Endothelial cell of umbilical vein (primary cell): Measurements from ENCODE around the gene GAB2. TPM values are rescaled to one million over a fixed set of nuclear protein-coding genes. Genes with fewer than 3 reads are reported as not detected.

Experiments used
- BruUV-seq: library from RNA; stranded (reverse); fragments of 400-500 nt; replicated peaks from 2 replicates; lab custom pipeline; 2021; lab: Mats Ljungman, UMichigan
- CTCF ChIA-PET: fragments of 300-600, 350-600 bp; sonication (Branson Sonifier 250); formaldehyde crosslinking; loops from one replicate; lab custom pipeline; 2021; ENCODE audit warnings: antibody characterized with exemption, inconsistent platforms; lab: Charles Lee
- POLR2A ChIA-PET: fragments of 300-600, 350-600 bp; sonication (Branson Sonifier 250); formaldehyde crosslinking; loops from one replicate; lab custom pipeline; 2021; ENCODE audit warnings: antibody characterized with exemption, inconsistent platforms; lab: Charles Lee
- DNase-seq: peaks from one replicate; pipeline ENCODE4 v3.0.0-alpha.2; 2011; ENCODE audit warnings: low read depth, low spot score
- FAIRE-seq: peaks from 2 replicates; lab custom pipeline; 2011; peaks lifted over from hg19 to GRCh38; lab: Jason Lieb, UNC
- H2AFZ ChIP-seq: 2 replicates; pipeline ENCODE4 v1.6.0; 2012; ENCODE audit warnings: low read depth, low read length, control low read depth, inconsistent platforms
- H3K27ac ChIP-seq: 2 replicates; pipeline ENCODE4 v1.5.1; 2011; ENCODE audit warnings: low read depth, mild to moderate bottlenecking, control low read depth, low read length, moderate library complexity; ENCODE audit not compliant: insufficient read depth
- H3K27me3 ChIP-seq, 2 experiments: 2 replicates each; pipeline versions ENCODE4 v1.6.0 to v1.6.1; 2011; ENCODE audit warnings: low read length in 2 of 2, mixed read lengths in 1 of 2; ENCODE audit not compliant: control insufficient read depth in 2 of 2, insufficient read depth in 2 of 2
- H3K36me3 ChIP-seq, 2 experiments: 2 replicates in 1 of 2; 3 replicates in 1 of 2; pipeline ENCODE4 v1.5.1; 2011; ENCODE audit warnings: low read length in 2 of 2, mild to moderate bottlenecking in 1 of 2, moderate library complexity in 1 of 2; ENCODE audit not compliant: control insufficient read depth in 2 of 2, insufficient read depth in 2 of 2; ENCODE audit errors: extremely low read depth in 1 of 2
- H3K4me1 ChIP-seq: 3 replicates; pipeline ENCODE4 v1.5.1; 2011; ENCODE audit warnings: mild to moderate bottlenecking, low read length; ENCODE audit not compliant: control insufficient read depth, insufficient read depth; ENCODE audit errors: extremely low read depth
- H3K4me2 ChIP-seq: 2 replicates; pipeline ENCODE4 v1.6.1; 2011; ENCODE audit warnings: low read length, control low read depth, mixed read lengths; ENCODE audit not compliant: insufficient read depth
- H3K4me3 ChIP-seq, 3 experiments: fragments of 200-600 bp in 1 of 3; sonication (generic), shearing (Covaris generic) in 1 of 3; replicated peaks in 1 of 3; 2 replicates each; pipeline ENCODE4 v1.5.1; 2011 to 2016; ENCODE audit warnings: control low read depth in 3 of 3, low read length in 3 of 3, mild to moderate bottlenecking in 2 of 3, inconsistent platforms in 1 of 3, low read depth in 1 of 3, moderate library complexity in 1 of 3; ENCODE audit not compliant: insufficient read depth in 1 of 3
- H3K79me2 ChIP-seq: 2 replicates; pipeline ENCODE4 v1.6.0; 2012; ENCODE audit warnings: low read length, inconsistent platforms; ENCODE audit not compliant: control insufficient read depth, insufficient read depth
- H3K9ac ChIP-seq: replicated peaks from 2 replicates; pipeline ENCODE3; 2011; ENCODE audit warnings: low read length, control low read depth; ENCODE audit not compliant: insufficient read depth; ENCODE audit errors: extremely low read depth
- H3K9me1 ChIP-seq: replicated peaks from 3 replicates; pipeline ENCODE4 v1.6.0; 2011; ENCODE audit warnings: mild to moderate bottlenecking, low read length; ENCODE audit not compliant: control insufficient read depth, insufficient read depth; ENCODE audit errors: extremely low read depth
- H3K9me3 ChIP-seq: replicated peaks from 2 replicates; pipeline ENCODE4 v1.5.1; 2012; ENCODE audit warnings: low read length, inconsistent platforms; ENCODE audit not compliant: control insufficient read depth, insufficient read depth
- H4K20me1 ChIP-seq: replicated peaks from 2 replicates; pipeline ENCODE3; 2011; ENCODE audit warnings: mild to moderate bottlenecking, low read length; ENCODE audit not compliant: control insufficient read depth, insufficient read depth; ENCODE audit errors: extremely low read depth
- EZH2 ChIP-seq: IDR thresholded peaks from 2 replicates; pipeline ENCODE4 v1.6.1; 2012; ENCODE audit warnings: borderline replicate concordance, low read depth, mild to moderate bottlenecking, moderate library complexity, low read length, inconsistent platforms; ENCODE audit not compliant: severe bottlenecking
- FOS ChIP-seq: IDR thresholded peaks from 2 replicates; pipeline ENCODE4 v1.6.1; 2011; ENCODE audit warnings: mild to moderate bottlenecking, low read length, moderate library complexity, borderline replicate concordance; ENCODE audit not compliant: insufficient read depth
- GATA2 ChIP-seq: IDR thresholded peaks from 2 replicates; pipeline ENCODE4 v1.7.0; 2011; ENCODE audit warnings: low read depth, mild to moderate bottlenecking, moderate library complexity, mixed read lengths, low read length; ENCODE audit not compliant: insufficient read length, insufficient read depth
- JUN ChIP-seq: IDR thresholded peaks from 2 replicates; pipeline ENCODE4 v1.6.1; 2011; ENCODE audit warnings: borderline replicate concordance, low read depth; ENCODE audit not compliant: insufficient read length, insufficient read depth
- MYC ChIP-seq: IDR thresholded peaks from one replicate; pipeline ENCODE4 v1.6.1; 2011; ENCODE audit warnings: mild to moderate bottlenecking, low read depth, low read length
- POLR2A ChIP-seq: IDR thresholded peaks from 2 replicates; pipeline ENCODE4 v1.6.1; 2012; ENCODE audit warnings: low read depth, mild to moderate bottlenecking, control low read depth, low read length
- POLR2AphosphoS5 ChIP-seq: IDR thresholded peaks from 2 replicates; pipeline ENCODE4 v1.6.1; 2012; ENCODE audit warnings: low read depth, mild to moderate bottlenecking, control low read depth, low read length, moderate library complexity; ENCODE audit not compliant: insufficient read depth
- dilution Hi-C: fragments of 300-500 bp; cut with MboI; formaldehyde crosslinking; loops from one replicate; pipeline ENCODE4 v1.15.0; 2019; ENCODE audit warnings: low sequenced_read_pairs; ENCODE audit not compliant: extremely low pct_ligation_motif_present
- intact Hi-C: fragments of 100-400 bp; cut with micrococcal nuclease; formaldehyde crosslinking; loops from one replicate; pipeline ENCODE4 v1.10.0; 2022
- polyA plus RNA-seq, 4 experiments: library from polyadenylated mRNA; depleted of rRNA in 3 of 4; stranded (reverse) in 3 of 4; unstranded in 1 of 4; fragments of >200 nt; gene quantifications; 2 replicates each; pipeline versions ENCODE4 v1.2.1 to v1.2.3, GENCODE V29; 2011 to 2012; ENCODE audit warnings: missing spikeins in 1 of 4
- total RNA-seq: library from RNA; stranded (reverse); gene quantifications from 2 replicates; pipeline ENCODE4 v1.2.3, GENCODE V29; 2021
- TF ChIP-seq, protein P1 (sequence below): IDR thresholded peaks from 2 replicates; pipeline ENCODE4 v1.6.1; 2011; ENCODE audit not compliant: insufficient read depth, insufficient read length
- TF ChIP-seq, protein P2 (sequence below), 2 donors: IDR thresholded peaks; 1 replicate in 1 of 2; 2 replicates in 1 of 2; pipeline ENCODE4 v1.5.1; 2011; ENCODE audit warnings: low read length in 2 of 2, mild to moderate bottlenecking in 2 of 2, moderate library complexity in 2 of 2, control low read depth in 1 of 2, inconsistent platforms in 1 of 2, low read depth in 1 of 2; ENCODE audit not compliant: insufficient read depth in 1 of 2; ENCODE audit errors: extremely low read depth in 1 of 2

GAB2 gene
- total and polyA plus RNA-seq, 2 donors (not counting 3 experiments of a cell fraction or from before 2014, with no cell fraction given), result 19.6 to 39.6 TPM

DNA sequence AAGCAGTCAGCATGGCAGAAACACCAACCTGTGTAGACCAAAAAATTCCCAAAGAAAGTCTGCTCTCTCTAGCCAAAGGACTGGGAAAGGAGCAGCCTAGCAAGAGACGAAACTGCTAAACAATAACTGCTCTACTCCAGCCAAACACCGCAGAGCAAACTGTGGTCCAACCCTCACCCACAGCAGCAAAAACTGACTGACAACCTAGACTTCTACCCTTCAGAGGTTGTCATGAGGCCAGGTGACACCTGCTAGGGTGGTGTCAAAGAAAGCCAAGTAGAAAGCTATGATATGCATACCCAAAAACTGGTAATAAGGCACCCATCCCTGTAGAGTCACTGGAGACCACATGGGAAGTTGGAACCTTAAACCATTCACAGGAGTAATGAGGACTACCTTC is 11.8 kb downstream of the GAB2 start:
- H3K27me3 ChIP-seq, result no peaks in the 10 kb centered on the region
- peaks cover 10% of the 10 kb centered on the region for H4K20me1 ChIP-seq
- H3K9me3 ChIP-seq, result no peaks in the 10 kb centered on the region
- no peak overlapping the region for H2AFZ ChIP-seq
- H3K4me2 ChIP-seq, result no peak overlapping the region
- H3K9me1 ChIP-seq, result no peaks in the 10 kb centered on the region
- H3K27ac ChIP-seq, result no peak overlapping the region
- ChIA-PET POLR2A (no interaction called here), CTCF (interaction anchor here (1.0 kb wide), 1 partner anchor 159 kb away, joined by 4 read pairs; no protein-coding TSS in a partner anchor)
- intact Hi-C loops, result no loop called here
- no peak overlapping the region for H3K4me3 ChIP-seq
- TF ChIP-seq JUN (no peak), EZH2 (no peak), MYC (no peak), POLR2A (no peak), GATA2 (no peak), FOS (no peak), POLR2AphosphoS5 (no peak)
- TF ChIP-seq, protein P1, sequence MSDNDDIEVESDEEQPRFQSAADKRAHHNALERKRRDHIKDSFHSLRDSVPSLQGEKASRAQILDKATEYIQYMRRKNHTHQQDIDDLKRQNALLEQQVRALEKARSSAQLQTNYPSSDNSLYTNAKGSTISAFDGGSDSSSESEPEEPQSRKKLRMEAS, result no peak
- TF ChIP-seq, protein P2, sequence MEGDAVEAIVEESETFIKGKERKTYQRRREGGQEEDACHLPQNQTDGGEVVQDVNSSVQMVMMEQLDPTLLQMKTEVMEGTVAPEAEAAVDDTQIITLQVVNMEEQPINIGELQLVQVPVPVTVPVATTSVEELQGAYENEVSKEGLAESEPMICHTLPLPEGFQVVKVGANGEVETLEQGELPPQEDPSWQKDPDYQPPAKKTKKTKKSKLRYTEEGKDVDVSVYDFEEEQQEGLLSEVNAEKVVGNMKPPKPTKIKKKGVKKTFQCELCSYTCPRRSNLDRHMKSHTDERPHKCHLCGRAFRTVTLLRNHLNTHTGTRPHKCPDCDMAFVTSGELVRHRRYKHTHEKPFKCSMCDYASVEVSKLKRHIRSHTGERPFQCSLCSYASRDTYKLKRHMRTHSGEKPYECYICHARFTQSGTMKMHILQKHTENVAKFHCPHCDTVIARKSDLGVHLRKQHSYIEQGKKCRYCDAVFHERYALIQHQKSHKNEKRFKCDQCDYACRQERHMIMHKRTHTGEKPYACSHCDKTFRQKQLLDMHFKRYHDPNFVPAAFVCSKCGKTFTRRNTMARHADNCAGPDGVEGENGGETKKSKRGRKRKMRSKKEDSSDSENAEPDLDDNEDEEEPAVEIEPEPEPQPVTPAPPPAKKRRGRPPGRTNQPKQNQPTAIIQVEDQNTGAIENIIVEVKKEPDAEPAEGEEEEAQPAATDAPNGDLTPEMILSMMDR (IDR thresholded peaks at IDR 0.05; ENCODE audit: extremely low read depth in 1 of 2, insufficient read depth in 1 of 2, low read depth in 1 of 2, low read length in 2 of 2), result no peak
- DNase-seq, result no peak
- peaks cover 85% of the 10 kb centered on the region for H3K79me2 ChIP-seq
- no TSS peak for BruUV-seq
- no peaks in the 10 kb centered on the region for H3K36me3 ChIP-seq
- no peak overlapping the region for H3K9ac ChIP-seq
- H3K4me1 ChIP-seq, result no peaks in the 10 kb centered on the region
- FAIRE-seq, result no peak
- dilution Hi-C loops, result no loop called here
